Stimulated activated CD4-positive, alpha-beta T cell treated with anti-CD3 and anti-CD28 coated beads, TNF-alpha, amount 100 ng/mL, for 24 hours (primary cell): ENCODE measurements around the gene KIFC1.
"Not testable (repeated sequence)": the region's sequence is repeated elsewhere in the genome, so short reads cannot be mapped to it uniquely, and the experiment has no call there.

Source experiments
- DNase-seq, 3 experiments: peaks; one replicate each; pipeline ENCODE4 v3.0.0-alpha.2; 2020; ENCODE audit warnings: low read depth in 3 of 3

Gene KIFC1, protein sequence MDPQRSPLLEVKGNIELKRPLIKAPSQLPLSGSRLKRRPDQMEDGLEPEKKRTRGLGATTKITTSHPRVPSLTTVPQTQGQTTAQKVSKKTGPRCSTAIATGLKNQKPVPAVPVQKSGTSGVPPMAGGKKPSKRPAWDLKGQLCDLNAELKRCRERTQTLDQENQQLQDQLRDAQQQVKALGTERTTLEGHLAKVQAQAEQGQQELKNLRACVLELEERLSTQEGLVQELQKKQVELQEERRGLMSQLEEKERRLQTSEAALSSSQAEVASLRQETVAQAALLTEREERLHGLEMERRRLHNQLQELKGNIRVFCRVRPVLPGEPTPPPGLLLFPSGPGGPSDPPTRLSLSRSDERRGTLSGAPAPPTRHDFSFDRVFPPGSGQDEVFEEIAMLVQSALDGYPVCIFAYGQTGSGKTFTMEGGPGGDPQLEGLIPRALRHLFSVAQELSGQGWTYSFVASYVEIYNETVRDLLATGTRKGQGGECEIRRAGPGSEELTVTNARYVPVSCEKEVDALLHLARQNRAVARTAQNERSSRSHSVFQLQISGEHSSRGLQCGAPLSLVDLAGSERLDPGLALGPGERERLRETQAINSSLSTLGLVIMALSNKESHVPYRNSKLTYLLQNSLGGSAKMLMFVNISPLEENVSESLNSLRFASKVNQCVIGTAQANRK

DNA sequence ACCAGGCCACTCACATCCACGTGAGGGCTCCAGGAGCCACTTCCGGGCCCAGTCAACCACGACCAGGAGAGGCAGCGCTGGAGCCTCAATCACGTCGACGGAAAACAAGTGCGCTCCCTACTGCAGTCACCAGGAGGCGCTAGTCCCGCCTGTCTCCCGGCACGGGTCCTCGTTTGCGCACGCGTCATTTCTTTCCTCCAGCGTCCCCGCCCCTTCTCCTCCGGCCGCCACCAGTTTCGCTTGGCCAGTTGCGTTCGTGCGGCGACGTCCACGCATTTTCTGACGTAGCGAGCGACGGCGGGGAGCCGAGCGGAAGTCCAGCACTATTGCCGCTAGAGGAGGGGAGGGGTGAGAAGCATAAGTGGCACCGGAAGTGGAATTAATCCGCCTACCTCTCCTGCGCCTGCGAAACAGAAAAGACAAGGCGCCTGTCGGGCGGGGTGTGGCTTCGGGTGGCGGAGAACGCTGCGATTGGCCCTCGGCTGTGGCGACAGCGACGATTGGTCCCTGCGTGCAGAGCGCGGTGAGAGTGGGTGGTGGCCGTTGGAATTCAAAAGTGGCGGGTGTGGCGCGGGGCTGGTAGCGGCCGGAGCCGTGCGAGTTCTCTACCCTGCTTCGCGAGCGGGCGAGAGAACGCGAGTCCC, at the start of gene KIFC1:
Gene KIFC1, plus strand, starts transcription at position 546 of the 644 bp plus-strand sequence. CDS start 163 bp downstream, outside the sequence.
- peak; percentile 98 to 100 (median 99) for DNase-seq

DNA sequence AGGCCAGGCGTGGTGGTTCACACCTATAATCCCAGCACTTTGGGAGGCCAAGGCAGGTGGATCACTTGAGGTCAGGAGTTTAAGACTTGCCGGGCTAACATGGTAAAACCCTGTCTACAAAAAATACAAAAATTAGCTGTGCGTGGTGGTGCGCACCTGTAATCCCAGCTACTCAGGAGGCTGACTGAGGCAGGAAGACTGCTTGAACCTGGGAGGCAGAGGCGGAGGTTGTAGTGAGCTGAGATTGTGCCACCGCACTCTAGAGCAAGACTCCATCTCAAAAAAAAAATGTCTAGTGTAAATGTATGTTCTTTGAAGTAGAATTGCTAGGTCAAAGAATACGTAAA, 48.0 kb upstream of the KIFC1 start:
- not testable (repeated sequence) for DNase-seq

DNA sequence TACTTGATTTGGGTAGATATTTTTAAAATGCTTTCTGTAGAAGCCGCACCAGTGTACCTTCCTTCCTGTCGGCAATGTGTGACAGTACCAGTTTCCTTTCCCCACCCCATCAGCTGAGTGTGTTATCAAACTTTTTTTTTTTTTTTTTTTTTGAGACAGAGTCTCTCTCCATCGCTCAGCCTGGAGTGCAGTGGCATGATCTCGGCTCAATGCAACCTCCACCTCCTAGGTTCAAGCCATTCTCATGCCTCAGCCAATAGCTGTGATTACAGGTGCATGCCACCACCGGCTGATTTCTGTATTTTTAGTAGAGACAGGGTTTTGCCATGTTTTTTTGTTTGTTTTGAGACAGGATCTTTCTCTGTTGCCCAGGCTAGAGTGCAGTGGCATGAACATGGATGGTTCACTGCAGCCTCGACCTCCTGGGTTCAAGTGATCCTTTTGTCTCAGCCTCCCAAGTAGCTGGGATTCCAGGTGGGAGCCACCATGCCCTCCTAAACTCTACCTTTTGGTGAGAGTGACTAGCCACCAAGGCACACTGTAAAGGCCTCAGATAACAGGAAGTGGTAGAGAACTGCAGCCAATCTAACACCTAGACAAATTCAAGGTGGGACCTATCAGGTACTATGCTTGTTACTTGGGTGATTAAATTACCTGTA, 47.5 kb upstream of the KIFC1 start:
- no peak for DNase-seq

DNA sequence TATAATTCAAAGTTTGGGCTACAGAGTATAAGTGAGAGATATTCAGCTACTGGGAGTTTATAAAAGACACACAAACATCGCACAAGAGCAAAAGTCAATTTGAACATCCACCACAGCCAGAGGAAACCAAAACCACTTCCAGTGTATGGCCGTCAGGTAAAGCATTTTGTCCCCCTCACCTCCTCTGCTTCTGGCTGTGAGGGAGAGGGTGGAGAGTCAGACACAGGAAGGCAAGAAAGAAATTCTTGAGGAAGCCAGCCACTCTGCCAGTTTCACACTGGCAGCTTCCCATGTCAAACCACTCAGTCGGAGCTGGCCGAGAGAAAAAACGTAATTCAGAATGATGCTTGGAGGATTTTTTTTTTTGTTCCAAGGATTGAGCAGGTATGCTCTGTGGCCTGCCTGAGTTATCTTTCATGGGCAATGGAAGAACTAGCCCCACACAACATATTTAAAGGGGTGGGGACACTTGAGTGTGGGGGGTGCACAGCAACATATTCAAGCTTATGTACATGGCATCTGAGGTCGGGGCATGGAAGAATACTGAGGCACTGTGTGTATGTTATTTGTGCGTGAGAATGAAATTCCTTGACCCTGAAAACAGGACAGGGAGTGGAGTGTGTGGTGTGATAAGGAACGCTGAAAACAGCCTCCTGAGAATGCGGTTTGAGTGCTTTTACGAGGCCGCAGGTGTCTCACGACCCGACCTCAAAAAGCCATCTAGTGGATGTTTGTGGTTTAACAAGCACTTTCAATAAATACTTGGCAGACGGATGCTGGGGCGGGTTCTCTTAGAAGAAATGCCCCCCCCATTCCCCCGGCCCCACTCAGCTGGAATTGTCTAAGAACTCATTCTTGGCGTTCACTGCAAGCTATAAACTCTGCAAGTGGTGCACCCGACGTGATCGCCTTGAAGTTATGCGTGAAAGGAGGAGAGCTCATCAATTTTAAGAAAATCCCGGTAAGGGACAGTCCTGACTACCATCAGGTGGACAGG, 46.6 kb upstream of the KIFC1 start:
- DNase-seq, result peak in 2 of 3 experiments; percentile 33 to 46

DNA sequence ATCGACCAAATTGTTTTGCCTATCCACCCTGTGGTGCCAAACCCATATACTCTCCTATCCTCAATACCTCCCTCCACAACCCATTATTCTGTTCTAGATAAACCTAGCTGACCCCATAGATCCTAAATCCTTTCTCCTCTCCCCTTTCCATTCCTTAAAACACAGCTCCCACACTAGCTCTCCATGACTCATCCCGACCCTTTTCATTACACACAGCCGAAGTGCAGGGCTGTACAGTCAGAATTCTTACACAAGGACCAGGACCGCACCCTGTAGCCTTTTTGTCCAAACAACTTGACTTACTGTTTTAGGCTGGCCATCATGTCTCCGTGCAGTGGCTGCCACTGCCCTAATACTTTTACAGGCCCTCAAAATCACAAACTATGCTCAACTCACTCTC, 44.7 kb upstream of the KIFC1 start:
- not testable (repeated sequence) for DNase-seq

DNA sequence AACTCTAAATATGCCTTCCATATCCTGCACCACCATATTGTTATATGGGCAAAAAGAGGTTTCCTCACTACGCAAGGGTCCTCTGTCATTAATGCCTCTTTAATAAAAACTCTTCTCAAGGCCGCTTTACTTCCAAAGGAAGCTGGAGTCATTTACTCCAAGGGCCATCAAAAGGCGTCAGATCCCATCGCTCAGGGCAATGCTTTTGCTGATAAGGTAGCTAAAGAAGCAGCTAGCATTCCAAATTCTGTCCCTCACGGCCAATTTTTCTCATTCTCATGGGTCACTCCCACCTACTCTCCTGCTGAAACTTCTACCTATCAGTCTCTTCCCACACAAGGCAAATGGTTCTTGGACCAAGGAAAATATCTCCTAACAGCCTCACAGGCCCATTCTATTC, 43.8 kb upstream of the KIFC1 start:
- DNase-seq, result no peak

DNA sequence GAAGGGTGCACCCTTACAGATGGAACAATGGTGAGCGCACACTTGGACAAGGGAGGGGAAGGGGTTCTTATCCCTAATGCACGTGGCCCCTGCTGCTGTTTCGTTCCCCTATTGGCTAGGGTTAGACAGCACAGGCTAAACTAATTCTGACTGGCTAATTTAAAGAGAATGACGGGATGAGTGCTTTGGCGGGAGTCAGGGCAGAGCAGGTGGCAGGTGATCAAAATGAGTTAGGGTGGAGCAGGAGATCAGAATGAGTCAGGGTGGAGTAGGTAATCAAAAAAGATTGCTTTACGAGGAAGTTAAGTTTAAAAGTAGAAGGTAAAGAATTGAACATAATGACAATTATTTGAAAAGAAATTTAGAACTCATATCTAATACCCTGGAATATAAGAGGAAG, 35.8 kb upstream of the KIFC1 start:
- not testable (repeated sequence) for DNase-seq

DNA sequence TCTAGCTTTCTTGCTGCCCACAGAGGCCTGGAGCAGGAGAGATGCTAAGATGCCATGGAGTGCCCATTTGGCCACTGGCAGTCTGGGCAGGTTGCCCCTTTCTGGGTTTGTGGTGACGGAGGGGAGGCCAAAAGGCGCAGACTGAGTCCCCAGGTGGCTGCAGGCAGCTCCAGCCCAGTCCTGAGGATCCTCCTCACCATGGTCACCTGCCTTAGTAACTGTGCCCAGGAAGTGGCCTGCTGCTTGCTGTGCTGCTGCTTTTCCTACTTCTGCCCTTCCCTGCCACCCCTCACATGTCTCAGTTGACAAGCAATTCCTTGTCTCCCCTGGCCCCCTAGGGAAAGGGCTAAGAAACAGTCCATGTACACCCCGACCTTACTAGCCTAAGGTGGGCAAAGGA, 35.3 kb upstream of the KIFC1 start:
- DNase-seq, result no peak

DNA sequence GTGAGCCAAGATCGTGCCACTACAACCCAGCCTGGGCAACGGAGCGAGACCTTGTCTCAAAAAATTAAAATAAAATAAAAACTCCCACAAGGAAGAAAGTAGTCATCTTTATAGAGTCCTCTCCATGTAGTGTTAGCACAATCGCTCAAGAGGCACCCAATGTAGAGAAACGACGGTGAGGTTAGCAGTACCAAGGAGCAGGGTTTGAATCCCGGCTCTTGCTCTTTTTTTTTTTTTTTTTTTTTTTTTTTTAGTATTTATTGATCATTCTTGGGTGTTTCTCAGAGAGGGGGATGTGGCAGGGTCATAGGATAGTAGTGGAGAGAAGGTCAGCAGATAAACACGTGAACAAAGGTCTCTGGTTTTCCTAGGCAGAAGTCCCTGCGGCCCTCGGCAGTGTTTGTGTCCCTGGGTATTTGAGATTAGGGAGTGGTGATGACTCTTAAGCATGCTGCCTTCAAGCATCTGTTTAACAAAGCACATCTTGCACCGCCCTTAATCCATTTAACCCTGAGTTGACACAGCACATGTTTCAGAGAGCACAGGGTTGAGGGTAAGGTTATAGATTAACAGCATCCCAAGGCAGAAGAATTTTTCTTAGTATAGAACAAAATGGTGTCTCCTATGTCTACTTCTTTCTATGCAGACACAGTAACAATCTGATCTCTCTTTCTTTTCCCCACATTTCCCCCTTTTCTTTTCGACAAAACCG, 34.3 kb upstream of the KIFC1 start:
- DNase-seq, result not testable (repeated sequence)

DNA sequence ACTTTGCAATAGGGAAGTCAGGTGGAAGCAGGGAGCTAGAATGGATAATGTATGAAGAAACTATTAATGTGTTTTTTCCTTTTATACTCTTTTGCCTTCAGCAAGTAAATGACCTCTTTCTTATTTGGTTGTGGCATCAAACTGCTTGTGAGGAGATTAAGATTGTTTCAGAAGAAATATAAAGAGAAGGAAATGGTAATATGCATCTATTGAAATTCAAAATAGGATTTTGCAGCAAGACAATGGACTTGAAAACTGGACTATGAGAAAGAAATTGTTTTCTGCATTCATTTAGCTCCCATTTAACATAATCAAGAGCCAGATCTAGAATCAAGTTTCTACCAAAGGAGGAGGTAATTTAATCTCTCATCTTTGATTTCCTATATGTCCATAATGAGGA, 32.3 kb upstream of the KIFC1 start:
- DNase-seq, result no peak

DNA sequence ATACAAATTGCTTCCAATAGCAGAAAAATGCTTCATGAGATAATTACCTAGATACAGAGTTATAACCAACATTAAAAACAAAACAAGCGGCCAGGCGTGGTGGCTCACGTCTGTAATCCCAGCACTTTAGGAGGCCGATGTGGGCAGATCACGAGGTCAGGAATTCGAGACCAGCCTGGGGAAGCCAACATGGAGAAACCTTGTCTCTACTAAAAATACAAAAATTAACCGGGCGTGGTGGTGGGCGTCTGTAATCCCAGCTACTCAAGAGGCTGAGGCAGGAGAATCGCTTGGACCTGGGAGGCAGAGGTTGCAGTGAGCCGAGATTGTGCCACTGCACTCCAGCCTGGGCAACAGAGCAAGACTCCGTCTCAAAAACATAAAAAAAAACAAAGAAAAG, 28.1 kb upstream of the KIFC1 start:
- not testable (repeated sequence) for DNase-seq

DNA sequence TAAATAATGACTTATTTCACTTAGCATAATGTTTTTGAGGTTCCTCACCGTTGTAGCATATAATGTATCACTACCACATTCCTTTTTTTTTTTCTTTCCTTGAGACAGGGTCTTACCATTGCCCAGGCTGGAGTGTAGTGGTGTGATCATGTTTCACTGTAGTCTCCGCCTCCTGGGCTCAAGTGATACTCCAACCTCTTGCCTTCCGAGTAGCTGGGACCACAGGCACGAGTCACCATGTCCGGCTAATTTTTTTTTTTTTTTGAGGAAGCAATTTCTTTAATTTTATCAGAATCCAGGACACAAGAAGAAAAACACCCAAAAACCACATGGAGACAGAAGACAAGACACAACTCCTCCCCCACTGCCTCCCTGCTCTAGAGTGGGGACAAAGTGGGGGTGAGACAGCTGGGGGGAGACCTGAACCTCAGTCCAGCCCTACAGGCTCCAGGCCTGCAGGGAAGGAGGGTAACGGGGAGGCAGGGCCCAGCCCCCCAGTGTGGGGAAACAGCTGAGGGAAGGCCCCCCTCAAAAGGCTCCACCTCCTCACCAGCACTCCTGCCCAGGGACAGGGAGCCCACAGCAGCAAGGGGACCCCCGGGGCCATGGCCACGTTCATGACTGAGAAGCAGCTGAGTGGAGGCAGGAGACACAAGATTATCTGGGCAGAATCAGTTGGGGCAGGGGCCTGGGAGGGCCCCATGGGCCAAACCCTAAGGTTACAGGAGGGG, 27.0 kb upstream of the KIFC1 start:
- DNase-seq, result not testable (repeated sequence)

DNA sequence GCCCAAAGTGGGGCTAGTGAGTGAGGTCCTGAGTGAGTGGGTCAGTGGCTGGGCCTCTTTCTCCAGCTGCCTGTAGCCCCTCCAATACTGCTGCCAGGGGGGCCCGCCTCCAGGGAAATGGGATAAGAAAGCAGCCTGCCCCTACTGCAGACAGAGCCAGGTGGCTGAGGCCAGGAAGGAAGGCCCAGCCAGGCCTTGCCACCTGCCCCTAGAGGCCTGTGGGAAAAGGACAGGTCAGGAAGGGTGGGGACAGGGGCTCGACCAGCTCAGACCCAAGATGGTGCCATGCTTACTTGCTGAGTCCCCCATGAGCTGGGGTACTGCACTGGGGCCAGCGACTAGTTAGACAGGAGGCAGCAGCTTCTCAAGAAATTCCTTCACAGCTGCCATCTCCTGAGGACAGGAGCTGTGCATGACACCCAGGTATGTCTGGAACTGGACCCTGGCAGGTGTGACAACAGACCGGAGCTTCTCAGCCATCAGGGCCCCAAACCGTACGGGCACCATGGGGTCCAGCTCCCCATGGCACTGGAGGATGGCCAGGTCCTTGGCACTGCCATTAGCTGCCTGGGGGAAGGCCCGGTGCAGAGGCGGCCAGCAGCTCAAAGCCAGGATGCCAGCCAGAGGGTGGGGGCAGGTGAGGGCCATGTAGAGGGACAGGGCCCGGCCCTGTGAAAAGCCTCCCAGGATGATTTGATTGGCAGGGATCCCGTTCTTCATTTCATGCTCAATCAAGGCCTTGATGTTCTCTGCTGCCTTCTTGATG, 26.2 kb upstream of the KIFC1 start:
- not testable (repeated sequence) for DNase-seq

DNA sequence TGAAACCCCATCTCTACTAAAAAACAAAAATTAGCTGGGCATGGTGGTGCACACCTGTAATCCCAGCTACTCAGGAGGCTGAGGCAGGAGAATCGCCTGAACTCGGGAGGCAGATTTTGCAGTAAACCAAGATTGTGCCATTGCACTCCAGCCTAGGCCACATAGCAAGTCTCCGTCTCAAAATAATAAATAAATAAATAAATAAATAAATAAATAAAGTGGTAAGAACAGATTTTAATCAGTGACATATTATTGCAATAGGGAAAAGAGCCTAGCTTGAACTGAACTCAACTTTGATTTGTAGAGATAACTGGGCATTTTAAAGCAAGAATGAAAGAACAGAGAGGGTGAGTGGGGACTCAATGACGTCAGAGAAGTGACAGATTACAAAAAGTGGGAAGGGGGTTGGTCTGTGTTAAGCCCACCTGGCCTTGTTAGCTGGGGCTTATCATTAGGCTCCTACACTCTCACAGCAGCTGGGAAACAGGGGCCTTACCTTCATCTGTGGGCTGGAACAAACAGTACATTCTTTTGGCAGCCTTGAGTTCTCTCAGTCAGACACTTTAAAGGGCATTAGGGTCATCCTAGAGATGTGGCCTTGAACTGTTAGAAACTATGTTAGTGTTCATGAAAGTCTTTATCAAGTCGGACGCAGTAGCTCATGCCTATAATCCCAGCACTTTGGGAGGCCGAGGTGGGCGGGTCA, 24.5 kb upstream of the KIFC1 start:
- DNase-seq, result no peak

DNA sequence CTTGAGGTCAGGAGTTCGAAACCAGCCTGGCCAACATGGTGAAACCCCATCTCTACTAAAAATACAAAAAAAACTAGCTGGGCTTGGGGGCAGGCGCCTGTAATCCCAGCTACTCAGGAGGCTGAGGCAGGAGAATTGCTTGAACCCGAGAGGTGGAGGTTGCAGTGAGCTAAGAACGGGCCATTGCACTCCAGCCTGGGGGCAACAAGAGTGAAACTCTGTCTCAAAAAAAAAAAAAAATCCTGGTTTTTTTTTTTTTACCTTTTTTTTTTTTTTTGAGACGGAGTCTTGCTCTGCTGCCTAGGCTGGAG, 24.0 kb upstream of the KIFC1 start:
- not testable (repeated sequence) for DNase-seq

DNA sequence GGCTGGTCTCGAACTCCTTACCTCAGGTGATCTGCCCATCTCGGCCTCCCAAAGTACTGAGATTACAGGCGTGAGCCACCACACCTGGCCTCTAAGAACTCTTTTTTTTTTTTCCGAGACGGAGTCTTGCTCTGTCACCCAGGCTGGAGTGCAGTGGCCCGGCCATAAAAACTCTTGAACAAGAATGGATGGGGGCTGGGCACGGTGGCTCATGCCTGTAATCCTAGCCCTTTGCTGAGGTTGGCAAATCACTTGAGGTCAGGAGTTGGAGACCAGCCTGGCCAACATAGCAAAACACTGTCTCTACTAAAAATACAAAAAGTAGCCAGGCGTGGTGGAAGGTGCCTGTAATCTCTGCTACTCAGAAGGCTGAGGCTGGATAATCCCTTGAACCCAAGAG, 19.7 kb upstream of the KIFC1 start:
- DNase-seq, result not testable (repeated sequence)

DNA sequence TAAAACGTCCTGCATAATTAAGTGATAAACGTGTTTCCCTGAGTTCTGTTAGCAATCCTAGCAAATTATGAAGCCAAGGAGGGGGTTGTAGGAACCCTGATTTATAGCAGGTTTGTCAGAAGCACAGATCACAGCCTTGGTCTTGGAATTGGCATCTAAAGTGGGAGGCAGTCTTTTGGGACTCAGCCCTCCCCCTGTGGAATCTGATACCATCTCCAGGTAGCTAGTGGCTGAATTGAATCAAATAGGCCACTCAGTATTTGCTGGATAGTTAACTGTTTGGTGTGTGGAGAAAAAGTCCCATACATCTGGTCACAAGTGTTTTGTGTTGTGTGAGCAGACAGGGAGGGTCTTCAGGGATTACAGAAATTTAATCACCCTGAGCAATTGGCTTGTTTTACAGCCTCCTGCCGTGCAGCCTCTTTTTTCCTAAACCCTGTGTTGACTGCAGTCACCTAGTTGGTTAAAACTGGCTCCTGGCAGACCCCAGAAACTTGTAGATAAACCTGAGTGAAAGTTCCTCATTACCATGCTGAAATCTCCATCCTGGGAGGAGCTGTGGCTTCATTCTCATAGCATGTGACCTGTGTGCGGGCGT, 19.0 kb upstream of the KIFC1 start:
- no peak for DNase-seq
